CD4-positive, alpha-beta T cell treated with Interleukin-4 for 1 hour (primary cell): ENCODE data around the gene DUSP22.
A peak's percentile ranks its signal among the peaks of the same experiment; 100 is the strongest.

Source experiments
- DNase-seq, 2 donors: peaks; one replicate each; pipeline ENCODE4 v3.0.0-alpha.2; 2020 to 2022

Gene DUSP22

DNA sequence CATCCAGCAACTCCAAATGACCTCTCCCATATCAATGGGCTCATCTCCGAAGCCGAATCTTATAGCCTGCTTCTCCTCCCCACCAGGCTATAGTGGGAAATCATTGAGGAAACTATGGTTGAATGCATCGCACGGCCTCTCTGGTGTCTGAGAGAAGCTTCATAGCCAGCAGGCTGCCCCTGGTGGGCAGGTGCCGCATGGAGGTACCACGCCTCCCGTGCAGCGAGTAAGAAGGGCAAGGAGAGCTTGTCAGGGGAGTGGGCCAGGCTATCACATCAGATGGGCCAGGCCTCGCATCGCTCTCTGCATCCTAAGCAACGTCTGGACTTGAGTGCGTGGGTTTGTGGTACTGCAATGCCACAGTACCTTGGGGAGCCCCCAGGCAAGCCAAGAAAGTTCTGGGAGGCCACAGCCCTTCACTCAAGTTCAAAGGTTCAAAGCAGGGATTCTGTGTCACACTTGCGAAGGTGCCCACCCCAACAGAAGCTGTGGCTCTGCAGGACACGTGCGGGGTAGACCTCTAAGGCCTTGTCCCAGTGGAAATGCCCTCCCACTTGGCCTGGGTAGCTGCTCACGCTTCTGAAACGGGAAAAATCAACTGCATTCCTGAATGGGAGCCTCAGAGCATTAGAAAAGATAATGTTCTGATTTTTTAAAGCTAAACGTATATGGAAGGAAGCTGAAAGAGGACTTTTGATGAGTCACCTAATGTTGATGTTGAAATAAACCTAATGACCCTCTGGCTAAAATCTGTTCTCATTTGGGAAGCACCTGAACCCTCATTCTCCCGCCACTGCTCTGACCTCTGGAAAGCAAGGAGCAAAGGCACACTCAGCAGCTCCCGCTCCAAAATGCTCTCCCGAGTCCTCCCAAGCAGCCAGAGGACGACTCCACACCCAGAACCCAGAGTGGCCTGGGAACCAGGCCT, 90.9 kb downstream of the DUSP22 start:
- no peak for DNase-seq

- DNase-seq = no peak
Observed at GRCh38 chr6:383856-384255, 91.6 kb downstream of the DUSP22 start.

DNA sequence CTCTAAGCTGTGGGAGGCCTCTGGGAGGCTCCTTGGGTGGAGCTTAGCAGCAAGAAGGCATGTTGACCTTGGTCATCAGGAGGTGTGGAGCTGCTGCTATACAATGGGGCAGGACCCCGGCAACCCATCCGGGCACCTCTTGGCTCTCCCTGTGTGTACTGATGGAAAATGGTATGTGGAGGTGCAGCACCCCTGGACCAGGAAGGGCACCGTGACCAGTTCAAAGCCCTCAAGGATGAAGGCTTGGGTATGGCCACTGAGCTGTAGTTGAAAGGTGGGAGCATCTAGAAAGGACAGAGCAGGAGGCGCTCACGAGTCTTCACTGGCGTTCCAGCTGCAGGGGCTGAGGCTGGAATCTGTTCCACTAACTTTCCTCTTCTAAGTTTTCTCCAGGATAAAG, 92.6 kb downstream of the DUSP22 start:
- DNase-seq = no peak

- no peak for DNase-seq
Observed at GRCh38 chr6:385614-386013, 93.3 kb downstream of the DUSP22 start.

DNA sequence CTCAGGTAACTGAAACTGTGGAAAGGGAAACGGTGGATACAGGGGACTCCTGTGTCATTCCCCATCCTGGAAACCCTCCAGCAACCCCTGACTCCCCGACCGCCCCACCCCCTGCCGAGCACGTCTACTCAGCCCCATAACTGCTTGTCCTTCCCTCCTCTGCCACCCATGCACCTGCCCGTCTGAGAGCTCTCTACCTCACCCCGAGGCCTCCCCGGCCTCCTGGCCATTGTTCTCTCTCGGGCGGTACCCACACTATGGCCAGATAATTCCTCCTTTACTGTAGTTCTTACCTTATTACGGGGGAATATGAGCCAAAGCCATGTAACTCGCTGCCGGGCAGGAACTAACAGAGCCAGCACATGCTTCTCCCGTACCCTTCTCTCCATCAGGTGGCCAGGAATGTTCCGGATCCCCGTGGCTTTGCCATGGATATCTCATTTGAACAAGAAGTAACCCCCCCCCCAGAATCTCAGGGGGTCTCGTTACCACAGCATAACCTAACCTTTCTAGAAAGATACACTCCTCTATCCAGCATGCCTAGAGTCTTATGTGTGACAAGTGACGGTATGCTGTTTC, 94.5 kb downstream of the DUSP22 start:
- DNase-seq = no peak

GRCh38 chr6:387293-387741, 95.0 kb downstream of the DUSP22 start:
- DNase-seq = no peak

DNA sequence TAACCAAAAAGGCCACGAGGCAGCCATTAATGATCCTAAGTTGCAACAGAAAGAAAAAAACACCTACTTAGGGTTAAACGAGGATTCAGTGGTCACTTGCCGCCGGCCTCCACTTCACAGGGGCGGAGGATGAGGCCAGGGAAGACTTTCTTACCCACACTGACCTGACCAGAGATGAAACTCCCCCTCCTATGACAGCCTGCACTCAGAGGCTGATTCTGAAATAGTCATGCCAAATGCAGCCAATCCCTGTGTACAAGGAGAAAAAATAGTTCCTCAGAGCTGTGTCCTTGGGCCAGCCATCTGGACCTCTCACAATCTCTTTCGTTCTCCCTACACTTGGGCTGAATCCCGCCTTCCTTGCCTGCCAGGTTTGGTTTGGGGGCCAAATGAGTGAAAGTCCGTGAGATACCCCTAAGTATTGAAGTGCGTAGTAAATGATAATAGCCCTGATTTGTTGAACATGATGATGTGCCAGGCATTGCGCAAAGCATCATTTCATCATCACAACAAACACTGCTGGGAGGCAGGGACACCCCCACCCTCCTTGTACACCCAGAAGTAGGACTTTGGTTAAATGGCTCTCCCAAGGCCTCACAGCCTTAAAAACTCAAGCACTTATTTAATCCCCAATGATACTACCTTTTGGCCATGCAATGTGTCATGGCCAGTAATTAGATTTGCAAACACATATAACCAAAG, 96.1 kb downstream of the DUSP22 start:
- DNase-seq = no peak

GRCh38 chr6:389143-389542, 96.9 kb downstream of the DUSP22 start:
- DNase-seq = no peak

DNA sequence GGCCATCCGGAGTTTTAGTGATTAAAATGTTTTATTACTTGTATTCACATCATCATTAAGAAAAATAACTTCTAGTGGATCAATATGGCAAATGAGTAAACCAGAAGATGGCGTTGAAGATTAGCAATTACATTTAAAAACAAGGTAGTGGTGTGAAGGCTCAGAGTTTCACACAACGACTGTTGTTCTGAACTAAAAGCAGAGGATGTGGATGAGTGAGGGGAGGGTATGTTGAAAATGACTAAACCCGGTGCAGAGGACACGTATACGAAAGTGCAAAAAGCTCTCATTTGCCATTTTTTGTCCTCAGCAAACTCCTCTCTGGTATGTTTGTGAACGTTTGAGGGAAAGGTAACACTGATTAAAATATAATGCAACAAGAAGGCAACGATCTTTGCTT, 97.3 kb downstream of the DUSP22 start:
- peak in 1 of 2 donors; percentile 61 for DNase-seq

GRCh38 chr6:390914-391558, 98.7 kb downstream of the DUSP22 start:
- peak in 1 of 2 donors; percentile 32 for DNase-seq

DNA sequence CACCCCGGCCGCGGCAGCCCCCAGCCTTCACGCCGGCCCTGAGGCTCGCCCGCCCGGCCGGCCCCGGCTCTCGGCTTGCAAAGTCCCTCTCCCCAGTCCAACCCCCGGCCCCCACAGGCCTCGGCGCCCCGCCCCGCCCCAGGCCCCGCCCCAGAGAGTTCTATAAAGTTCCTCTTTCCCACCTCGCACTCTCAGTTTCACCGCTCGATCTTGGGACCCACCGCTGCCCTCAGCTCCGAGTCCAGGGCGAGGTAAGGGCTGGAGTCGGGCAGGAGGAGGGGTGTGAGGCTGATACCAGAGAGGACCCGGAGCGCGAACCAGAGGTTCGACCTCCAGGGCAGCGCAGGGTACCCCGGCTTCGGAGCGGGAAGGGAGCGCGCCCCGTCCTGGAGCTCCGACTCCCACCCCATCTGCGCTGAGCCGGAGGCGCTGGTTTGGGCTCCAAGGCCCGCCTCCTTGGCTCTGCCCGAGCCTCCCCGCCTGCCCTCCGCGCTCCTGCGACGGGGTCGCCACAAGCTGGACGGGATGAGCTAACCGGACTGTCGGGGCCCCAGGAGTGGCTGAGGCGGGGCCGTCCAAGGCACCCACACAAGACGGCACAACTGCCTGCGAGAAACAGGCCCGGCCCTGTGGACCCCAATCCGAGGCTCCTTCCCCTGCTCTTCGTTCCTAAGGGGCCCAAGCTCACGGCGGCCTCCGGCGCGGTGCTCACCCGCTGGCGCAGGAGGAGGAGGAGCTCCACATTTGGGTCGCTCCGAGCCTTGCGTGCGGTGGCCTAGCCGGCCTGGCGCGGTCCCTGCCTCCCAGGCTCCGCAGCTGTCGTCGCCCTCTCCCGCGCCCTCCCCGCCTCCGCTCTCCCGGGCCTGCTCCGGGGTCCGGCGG, 99.5 kb downstream of the DUSP22 start, which contains the start of gene IRF4:
Gene IRF4, plus strand, starts transcription at position 194 of the 882 bp plus-strand sequence. CDS start 1,401 bp downstream, outside the sequence.
- DNase-seq = peak; percentile 55 to 69

DNA sequence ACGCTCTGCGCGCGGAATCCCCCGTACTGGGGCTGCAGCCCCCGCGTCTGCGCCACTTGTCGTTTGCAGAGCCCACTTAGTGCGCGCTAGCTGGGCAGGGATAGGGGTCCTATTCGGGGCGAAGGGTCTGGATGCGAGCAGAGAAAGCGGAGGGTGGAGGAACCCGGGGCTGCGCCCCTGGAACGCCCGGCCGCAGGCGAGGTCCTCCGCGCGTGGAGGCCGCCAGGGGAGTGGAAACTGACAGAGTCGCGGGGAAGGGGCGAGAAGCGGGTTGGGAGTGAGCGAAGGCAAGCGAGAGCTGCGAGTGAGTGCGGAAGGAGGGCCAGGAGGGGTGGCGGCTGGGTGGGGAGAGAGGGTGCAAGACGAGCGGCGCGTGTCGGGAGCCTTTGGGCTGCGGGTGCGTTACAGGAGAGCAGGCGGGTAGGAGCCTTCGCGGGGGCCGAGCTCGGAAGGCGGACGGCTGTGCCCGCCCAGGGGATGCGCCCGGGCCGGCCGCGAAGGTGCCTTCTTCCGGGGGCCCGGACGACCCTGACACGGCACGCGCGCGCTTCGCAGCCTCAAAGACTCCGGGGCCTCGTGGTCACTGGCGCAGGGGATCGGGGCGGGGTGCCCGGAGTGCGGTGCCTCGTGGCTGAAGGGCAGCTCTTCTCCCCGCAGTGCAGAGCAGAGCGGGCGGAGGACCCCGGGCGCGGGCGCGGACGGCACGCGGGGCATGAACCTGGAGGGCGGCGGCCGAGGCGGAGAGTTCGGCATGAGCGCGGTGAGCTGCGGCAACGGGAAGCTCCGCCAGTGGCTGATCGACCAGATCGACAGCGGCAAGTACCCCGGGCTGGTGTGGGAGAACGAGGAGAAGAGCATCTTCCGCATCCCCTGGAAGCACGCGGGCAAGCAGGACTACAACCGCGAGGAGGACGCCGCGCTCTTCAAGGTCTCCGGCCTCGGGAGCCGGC, 100.4 kb downstream of the DUSP22 start:
- DNase-seq = peak in 1 of 2 donors; percentile 34

- DNase-seq = no peak
Observed at GRCh38 chr6:393391-394221, 101.3 kb downstream of the DUSP22 start.

DNA sequence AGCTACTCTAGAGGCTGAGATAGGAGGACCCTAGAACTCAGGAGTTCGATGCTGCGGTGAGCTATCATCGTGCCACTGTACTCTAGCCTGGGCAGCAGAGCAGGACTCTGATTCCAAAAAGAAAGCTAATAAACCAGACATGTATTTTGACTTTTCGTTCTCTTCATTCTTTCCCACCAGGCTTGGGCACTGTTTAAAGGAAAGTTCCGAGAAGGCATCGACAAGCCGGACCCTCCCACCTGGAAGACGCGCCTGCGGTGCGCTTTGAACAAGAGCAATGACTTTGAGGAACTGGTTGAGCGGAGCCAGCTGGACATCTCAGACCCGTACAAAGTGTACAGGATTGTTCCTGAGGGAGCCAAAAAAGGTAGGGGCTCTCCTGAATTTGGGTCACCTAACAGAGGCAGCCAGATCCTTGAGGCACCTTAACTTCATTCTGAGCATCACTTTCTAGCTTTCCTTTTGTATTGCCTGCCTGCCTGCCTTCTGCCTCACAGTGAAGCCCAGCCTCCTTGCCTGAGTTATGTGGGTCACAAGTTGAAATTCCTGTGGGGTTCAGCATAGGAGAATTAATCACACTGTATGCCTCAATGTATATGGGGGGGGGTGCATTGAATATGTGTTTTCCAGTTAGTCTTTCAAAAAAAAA, 102.5 kb downstream of the DUSP22 start:
- DNase-seq = no peak

GRCh38 chr6:395432-396125, 103.3 kb downstream of the DUSP22 start:
- DNase-seq = no peak

DNA sequence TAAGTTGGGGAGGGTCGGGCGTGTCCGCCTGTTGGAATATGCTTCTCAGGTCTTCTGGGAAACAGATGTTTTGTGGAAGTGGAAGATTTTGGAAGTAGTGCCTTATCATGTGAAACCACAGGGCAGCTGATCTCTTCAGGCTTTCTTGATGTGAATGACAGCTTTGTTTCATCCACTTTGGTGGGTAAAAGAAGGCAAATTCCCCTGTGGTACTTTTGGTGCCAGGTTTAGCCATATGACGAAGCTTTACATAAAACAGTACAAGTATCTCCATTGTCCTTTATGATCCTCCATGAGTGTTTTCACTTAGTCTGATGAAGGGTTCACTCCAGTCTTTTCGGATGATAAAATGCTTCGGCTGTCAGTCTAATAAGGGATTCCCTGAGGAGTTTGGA, 103.8 kb downstream of the DUSP22 start:
- no peak for DNase-seq

GRCh38 chr6:397056-397455, 104.8 kb downstream of the DUSP22 start:
- DNase-seq = no peak

GRCh38 chr6:397604-398003, 105.3 kb downstream of the DUSP22 start:
- DNase-seq = no peak

GRCh38 chr6:398065-398464, 105.8 kb downstream of the DUSP22 start:
- no peak for DNase-seq
